Mesangial cell (primary cell): ENCODE results near the gene REX1BD. TPM values are rescaled to one million over a fixed set of nuclear protein-coding genes. Genes with fewer than 3 reads are reported as not detected.

Experiments
- total RNA-seq: library from RNA; depleted of rRNA; stranded (reverse); fragments of >200 nt; gene quantifications from 2 replicates; pipeline ENCODE4 v1.2.3, GENCODE V29; 2015

REX1BD gene
- 79.2 and 122 TPM in 2 replicates for total RNA-seq

DNA sequence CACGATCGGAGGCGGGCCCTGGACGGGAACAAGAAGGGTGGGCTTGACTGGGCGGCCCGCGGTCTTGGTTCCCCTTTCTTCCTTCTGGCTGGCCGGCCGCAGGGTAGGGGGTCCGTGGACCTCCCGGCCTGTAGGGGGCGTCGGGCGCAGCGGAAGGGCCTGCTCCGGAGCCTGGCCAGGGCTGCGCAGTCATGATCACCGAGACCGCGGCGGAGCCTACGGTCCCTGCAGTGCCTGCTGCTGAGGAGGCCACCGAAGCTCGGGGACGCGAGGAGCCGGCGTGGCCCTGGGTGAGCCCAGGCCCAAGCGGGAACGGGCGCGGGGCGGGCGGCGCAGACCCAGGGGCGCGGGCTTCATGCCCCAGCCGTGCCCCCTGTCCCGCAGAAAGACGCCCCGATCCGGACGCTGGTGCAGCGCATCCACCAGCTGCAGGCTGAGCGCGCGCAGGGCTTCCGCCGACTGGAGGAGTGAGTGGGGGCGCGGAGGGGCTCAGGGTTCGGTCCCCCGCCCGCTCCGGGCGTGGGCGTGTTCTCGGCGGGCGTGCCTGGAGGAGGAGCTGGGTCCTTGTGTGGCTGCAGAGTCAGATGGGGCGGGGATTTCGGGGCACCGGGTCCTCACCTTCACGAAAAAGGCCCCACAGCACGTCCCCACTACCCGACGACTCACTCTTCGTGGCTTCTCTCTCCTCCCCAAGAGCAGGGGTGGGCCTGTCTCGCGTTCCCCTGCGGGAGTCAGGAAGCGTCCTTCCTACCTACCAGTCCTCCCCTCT is at the start of gene REX1BD:
Gene REX1BD (plus strand): TSS at position 188 of the 769 bp plus-strand sequence. CDS start 4 bp downstream, at position 192.

DNA sequence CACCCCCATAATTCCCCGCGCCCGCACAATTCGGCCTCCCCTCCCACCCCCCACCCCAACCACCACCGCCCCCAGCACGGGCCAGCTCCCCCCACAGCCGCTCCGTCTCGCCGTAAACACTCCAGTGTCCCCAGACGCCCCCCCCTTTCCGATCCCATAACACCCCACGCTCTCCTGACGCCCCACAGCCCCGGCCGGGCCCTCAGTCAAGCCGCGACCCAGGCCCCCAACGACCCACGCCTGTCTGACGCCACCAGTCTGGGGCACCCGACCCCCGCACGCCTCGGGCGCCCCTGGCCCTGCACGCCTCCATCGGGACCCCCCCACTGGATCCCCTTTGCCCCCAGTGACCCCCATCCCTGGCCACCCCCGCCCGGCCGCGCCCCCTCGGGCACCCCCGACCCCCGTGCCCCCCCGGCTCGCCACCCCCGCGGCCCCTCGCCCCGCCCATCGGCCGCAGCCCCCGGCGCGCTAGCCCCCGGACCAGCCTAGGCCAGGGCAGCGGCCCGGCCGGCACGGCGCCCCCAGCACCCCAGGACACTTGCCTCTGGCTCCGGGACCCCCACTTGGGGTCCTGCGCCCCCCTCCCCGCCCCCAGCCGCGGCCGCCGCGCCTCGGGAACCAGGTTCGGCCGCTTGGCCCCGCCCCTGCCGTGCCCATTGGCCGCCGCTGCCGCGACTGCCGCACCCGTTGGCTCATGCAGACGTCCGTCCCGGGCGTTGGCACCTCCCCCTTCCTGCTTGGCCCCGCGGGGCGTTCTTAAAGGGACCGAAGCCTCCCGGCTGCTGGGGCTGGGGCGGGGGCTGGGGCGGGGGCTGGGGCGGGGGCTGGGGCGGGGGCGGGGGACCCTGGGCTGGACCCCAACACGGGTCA is 45.4 kb upstream of the REX1BD start, which contains the start of gene FKBP8:
Gene FKBP8 (minus strand): TSS at position 633 of the 873 bp plus-strand sequence. CDS start 1,603 bp downstream, outside the sequence.

DNA sequence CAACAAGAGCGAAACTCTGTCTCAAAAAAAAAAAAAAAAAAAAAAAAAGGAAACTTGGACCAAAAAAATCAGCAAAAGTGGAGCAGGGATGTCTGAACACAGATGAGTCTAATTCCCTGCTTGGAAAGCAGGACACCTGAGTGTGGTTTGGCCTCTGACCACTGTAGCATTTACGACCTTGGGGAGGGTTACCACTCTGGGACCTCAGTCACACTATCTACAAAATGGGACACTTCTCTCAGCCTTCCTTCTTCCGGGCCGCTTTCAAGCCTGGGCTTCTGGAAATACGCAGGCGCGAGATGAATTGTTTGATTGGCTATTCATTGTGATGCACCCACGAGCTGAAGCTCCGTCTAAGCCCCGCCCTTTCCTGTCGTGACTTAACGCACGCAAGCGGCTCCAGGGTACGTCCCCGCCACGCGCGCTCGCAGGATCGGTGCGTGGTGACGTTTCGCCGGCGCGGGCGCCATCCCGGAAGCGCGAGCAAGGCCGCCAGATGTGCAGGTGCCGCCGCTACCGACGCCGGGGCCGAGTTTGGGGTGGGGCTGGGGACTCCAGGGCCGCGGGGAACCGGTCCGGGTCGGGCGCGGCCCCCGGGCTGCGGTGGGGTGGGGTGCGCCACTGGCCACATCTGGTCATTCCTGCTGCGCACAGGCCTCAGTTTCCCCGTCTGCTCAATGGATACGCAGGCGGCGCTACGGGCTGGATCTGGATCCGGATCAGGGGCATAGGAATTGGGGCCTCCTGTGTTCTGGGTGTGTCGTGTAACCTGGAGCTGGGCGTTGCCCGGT is 31.0 kb upstream of the REX1BD start, which contains the start of gene KXD1:
Gene KXD1 (plus strand): TSS at position 460 of the 791 bp plus-strand sequence. CDS start 4,187 bp downstream, outside the sequence.

DNA sequence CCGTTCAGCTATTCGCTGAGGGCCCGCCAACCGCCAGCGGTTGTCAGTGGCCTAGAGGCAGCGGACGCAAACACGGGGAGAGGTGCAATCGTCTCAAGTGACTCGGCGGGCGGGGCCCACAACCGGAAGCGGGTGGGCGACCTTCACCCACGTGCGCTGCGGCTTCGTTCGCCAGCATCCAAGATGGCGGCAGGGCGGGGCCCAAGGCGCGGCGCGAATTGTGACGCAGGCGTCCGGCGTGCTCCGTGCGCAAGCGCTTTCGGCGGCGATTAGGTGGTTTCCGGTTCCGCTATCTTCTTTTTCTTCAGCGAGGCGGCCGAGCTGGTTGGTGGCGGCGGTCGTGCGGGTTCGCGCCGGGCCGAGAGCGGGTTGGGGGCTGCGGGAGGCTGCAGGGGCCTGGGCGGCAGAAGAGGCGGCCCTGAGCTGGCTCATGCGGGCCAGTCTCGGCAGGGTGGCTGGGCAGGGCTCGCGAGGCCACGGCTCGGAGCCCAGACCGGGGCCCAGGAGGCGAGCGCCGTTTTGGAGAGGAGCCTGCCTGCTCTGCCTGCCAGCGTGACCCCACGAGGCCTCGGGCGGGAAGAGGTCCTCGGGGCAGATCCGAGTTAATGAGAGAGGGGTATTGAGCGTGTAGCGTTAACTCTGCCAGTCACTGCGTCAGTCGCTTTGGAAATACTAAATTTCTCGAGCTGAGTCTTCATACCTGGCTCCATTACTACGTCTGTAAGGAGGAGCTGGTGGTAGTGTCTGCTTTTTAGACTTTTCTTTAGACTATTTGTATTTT is 16.8 kb upstream of the REX1BD start, which contains the start of gene UBA52:
Gene UBA52 (plus strand): TSS at position 294 of the 781 bp plus-strand sequence. CDS start 1,444 bp downstream, outside the sequence.

DNA sequence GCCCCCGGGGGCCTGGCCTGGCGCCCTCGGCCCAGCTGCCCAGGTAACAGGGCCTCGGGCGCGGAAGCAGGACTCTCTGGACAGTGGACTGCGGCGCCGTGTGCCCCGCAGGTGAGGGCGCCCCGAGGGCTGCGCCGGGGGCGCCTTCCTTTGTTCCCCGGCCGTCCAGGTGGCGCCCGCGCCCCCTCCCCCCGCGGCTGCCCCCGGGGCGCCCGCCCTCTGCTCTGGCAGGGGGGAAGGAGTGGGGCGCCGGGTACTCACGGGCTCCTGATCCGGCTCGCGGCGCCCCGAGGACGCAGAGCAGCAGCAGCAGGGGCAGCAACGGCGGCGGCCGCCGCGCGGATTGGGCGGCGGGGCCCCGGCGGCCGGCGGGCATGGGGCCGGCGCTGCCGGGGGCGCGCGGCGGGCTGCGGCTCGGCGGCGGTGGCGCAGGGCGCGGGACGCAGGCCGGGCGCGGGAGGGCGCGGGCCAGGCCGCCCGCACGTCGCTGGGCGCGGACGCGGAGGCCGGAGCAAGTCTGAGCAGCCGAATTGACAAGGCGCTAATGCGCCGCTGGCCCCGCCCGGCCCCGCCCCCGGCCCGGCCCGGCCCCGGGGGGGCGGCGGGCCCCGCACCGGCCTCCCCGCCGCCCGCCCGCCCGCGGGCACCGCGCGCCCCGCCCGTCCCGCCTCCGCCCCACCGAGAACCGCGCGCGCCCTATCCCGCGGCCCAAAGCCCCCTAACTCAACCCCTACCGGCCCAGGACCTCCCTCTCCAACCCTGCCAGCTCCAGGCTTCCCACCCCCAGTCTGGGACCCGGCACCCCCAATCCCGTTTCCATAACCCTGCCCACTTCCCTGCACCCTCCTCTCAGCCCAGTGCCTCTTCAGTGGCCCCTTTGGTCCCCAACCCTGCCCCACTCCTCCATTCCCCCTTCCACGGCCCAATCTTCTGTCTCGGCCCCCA is 18.0 kb downstream of the REX1BD start, which contains the start of gene CRLF1:
Gene CRLF1 (minus strand): TSS at position 519 of the 945 bp plus-strand sequence. CDS start 143 bp downstream, at position 376.

DNA sequence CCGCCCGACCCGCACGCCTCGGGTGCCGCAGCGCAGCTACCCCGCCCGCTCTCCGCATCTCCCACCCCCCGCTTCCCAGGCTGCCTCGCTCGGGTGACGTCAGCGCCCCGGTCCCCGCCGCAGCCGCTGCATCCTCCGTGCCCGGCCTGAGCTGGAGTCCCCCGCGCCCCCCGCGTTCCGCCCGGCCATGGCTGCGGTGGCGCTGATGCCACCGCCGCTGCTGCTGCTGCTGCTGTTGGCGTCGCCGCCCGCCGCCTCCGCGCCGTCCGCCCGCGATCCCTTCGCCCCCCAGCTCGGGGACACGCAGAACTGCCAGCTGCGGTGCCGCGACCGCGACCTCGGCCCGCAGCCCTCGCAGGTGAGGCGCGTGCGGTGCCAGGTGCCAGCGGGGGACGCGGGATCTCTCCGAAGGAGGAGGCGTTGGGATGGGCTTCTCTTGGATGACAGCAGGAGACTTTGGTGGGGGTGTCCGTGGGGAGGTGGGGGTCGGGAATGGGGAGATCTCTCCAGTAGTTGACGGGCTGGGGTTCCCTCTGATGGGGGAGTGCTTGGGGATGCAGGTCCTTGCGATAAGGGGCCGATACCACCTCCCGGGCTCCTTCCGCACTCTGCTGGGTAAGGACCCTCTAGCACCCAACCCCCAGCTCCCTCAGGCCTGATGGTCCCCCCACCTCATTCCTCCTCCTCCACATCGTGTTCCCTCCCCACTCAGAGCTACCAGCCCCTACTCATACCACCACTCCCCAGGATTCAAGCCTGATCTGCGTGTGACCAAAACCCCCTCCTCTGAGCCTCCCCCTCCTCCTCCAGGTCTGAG is 24.4 kb downstream of the REX1BD start, which contains the start of gene TMEM59L:
Gene TMEM59L (plus strand): TSS at position 99 of the 817 bp plus-strand sequence. CDS start 89 bp downstream, at position 188.

DNA sequence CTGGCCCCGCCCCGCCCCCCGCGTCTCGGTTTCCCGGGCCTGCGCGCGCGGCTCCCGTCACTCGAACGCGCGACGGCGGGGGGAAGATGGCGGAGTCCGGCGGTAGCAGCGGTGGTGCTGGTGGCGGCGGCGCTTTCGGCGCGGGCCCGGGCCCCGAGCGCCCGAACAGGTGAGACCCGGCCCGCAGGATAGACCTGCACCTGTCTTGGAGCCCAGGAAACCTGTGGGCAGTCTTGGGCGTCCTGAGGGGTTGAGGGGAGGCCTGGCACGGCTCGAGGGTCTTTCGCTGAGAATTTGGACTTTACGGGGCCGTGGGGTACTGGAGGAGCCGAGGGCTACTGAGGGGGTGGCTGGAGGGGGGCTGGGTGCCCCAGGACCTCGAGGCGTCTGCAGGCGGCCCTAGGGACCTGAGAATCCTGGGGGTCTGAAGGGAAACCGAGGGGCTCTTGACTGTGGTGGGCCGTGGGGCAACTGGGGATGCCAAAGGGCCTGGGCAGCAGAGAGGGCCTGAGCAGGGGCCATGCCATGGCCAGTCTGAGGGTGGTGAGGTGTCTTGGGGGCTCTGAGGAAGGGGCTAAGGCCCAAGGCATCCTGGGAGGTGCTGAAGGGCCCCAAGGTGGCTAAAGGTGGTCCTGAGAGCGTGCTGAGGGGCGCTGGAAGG is 48.5 kb downstream of the REX1BD start, which contains the start of gene KLHL26:
Gene KLHL26 (plus strand): TSS at position 60 of the 661 bp plus-strand sequence. CDS start 27 bp downstream, at position 87.

Other genes with a start within 250 kb of the REX1BD start
- gene PGPEP1, start 248.2 kb upstream of the REX1BD start, total RNA-seq: 2.9 and 16.4 TPM in 2 replicates
- gene GDF15, start 202.6 kb upstream of the REX1BD start, total RNA-seq: 20.4 and 246 TPM in 2 replicates
- 0.25 TPM in 1 of 2 replicates, not detected in the other for gene LRRC25, start 191.2 kb upstream of the REX1BD start, total RNA-seq
- gene SSBP4, start 169.4 kb upstream of the REX1BD start, total RNA-seq: 131 and 177 TPM in 2 replicates
- gene ISYNA1, start 150.7 kb upstream of the REX1BD start, total RNA-seq: 63.4 and 164 TPM in 2 replicates
- gene ELL, start 66.7 kb upstream of the REX1BD start, total RNA-seq: 13.0 and 20.8 TPM in 2 replicates
- 181 and 304 TPM in 2 replicates for gene FKBP8, start 45.2 kb upstream of the REX1BD start, total RNA-seq
- 169 and 233 TPM in 2 replicates for gene KXD1, start 30.9 kb upstream of the REX1BD start, total RNA-seq
- 945 and 1,196 TPM in 2 replicates for gene UBA52, start 16.9 kb upstream of the REX1BD start, total RNA-seq
- 0.65 and 2.5 TPM in 2 replicates for gene CRLF1, start 18.0 kb downstream of the REX1BD start, total RNA-seq
- gene TMEM59L, start 24.1 kb downstream of the REX1BD start, total RNA-seq: 0.16 and 1.3 TPM in 2 replicates
- 6.4 and 7.6 TPM in 2 replicates for gene KLHL26, start 48.2 kb downstream of the REX1BD start, total RNA-seq
- 2.6 and 12.7 TPM in 2 replicates for gene CRTC1, start 94.9 kb downstream of the REX1BD start, total RNA-seq
- 0.25 TPM in 1 of 2 replicates, not detected in the other for gene COMP, start 202.5 kb downstream of the REX1BD start, total RNA-seq
- 48.4 and 58.9 TPM in 2 replicates for gene UPF1, start 243.2 kb downstream of the REX1BD start, total RNA-seq